Activated CD4-positive, alpha-beta memory T cell treated with anti-CD3 and anti-CD28 coated beads, Interleukin-2, amount 10 ng/mL, durations not matched to agents 7 days and 5 days (primary cell): ENCODE measurements around the gene ZBTB47. TPM values are rescaled to one million over a fixed set of nuclear protein-coding genes. Genes with fewer than 3 reads are reported as not detected.
A peak's percentile ranks its signal among the peaks of the same experiment; 100 is the strongest.

Experiments
- CTCF ChIA-PET: fragments of 350-600 bp; sonication (Branson Sonifier 250); formaldehyde crosslinking; loops from one replicate; lab custom pipeline; 2021; ENCODE audit warnings: antibody characterized with exemption, inconsistent platforms; lab: Charles Lee
- POLR2A ChIA-PET: fragments of 350-600 bp; sonication (Branson Sonifier 250); formaldehyde crosslinking; loops from one replicate; lab custom pipeline; 2021; ENCODE audit warnings: antibody characterized with exemption; lab: Charles Lee
- DNase-seq: peaks from one replicate; pipeline ENCODE4 v3.0.0-alpha.2; 2020
- H3K27ac Mint-ChIP-seq: one replicate; pipeline ENCODE4 v1.8.0; 2021; ENCODE audit warnings: mild to moderate bottlenecking, mixed read lengths
- H3K27me3 Mint-ChIP-seq: one replicate; pipeline ENCODE4 v1.8.0; 2021; ENCODE audit warnings: mixed read lengths
- H3K36me3 Mint-ChIP-seq: one replicate; pipeline ENCODE4 v1.8.0; 2021; ENCODE audit warnings: low read depth, mixed read lengths
- H3K4me1 Mint-ChIP-seq: one replicate; pipeline ENCODE4 v1.8.0; 2021; ENCODE audit warnings: mixed read lengths
- H3K4me3 Mint-ChIP-seq: one replicate; pipeline ENCODE4 v1.8.0; 2021; ENCODE audit warnings: mild to moderate bottlenecking, mixed read lengths
- H3K9me3 Mint-ChIP-seq: one replicate; pipeline ENCODE4 v1.8.0; 2021; ENCODE audit warnings: mixed read lengths
- total RNA-seq, 2 experiments: library from RNA; stranded (reverse); gene quantifications; one replicate each; pipeline ENCODE4 v1.2.3, GENCODE V29; 2021

ZBTB47 gene
- total RNA-seq, 2 experiments from 2014 or later = 0.93 to 1.1 TPM

DNA sequence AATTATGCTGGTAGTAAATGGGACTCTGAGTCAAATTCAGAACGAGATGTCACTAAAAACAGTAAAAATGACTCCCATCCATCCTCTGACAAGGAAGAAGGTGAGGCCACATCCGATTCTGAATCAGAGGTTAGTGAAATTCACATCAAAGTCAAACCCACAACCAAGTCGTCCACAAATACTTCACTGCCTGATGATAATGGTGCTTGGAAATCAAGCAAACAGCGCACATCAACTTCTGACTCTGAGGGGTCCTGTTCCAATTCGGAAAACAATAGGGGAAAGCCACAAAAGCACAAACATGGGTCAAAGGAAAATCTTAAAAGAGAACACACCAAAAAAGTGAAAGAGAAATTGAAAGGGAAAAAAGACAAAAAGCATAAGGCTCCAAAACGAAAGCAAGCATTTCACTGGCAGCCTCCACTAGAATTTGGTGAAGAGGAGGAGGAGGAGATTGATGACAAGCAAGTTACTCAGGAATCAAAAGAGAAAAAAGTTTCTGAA is 15.1 kb upstream of the ZBTB47 start:
- H3K4me3 Mint-ChIP-seq = no peak overlapping the region
- no peaks in the 10 kb centered on the region for H3K27me3 Mint-ChIP-seq
- DNase-seq = peak; percentile 66
- peaks cover 19% of the 10 kb centered on the region for H3K4me1 Mint-ChIP-seq
- CTCF ChIA-PET = interaction anchor here (2.2 to 3.5 kb wide), 3 partner anchors 25 to 56 kb away, joined by 11 to 17 read pairs (median 11); partner anchors contain the start of genes SEC22C and SS18L2
- no peak overlapping the region for H3K27ac Mint-ChIP-seq
- POLR2A ChIA-PET = interaction anchor here (1.2 to 2.5 kb wide), 4 partner anchors 36 to 56 kb away, joined by 3 to 20 read pairs (median 12); partner anchors contain the start of genes NKTR, SEC22C and SS18L2
- H3K9me3 Mint-ChIP-seq = no peaks in the 10 kb centered on the region
- H3K36me3 Mint-ChIP-seq = peaks cover 42% of the 10 kb centered on the region

GRCh38 chr3:42639192-42639591 is 14.3 kb upstream of the ZBTB47 start:
- Mint-ChIP-seq H3K9me3 (no peaks in the 10 kb centered on the region), H3K27ac (no peak overlapping the region), H3K27me3 (no peaks in the 10 kb centered on the region), H3K4me1 (peaks cover 15% of the 10 kb centered on the region), H3K36me3 (peaks cover 39% of the 10 kb centered on the region), H3K4me3 (no peak overlapping the region)
- POLR2A ChIA-PET = interaction anchor here (0.8 kb wide), 1 partner anchor 57 kb away, joined by 3 read pairs; no protein-coding TSS in a partner anchor
- CTCF ChIA-PET = no interaction called here
- no peak for DNase-seq

- DNase-seq = no peak
- Mint-ChIP-seq H3K27ac (no peak overlapping the region), H3K4me1 (peaks cover 11% of the 10 kb centered on the region), H3K36me3 (peaks cover 40% of the 10 kb centered on the region), H3K27me3 (no peaks in the 10 kb centered on the region), H3K4me3 (no peak overlapping the region), H3K9me3 (no peaks in the 10 kb centered on the region)
- CTCF ChIA-PET = interaction anchor here (0.6 kb wide), 1 partner anchor 104 kb away, joined by 4 read pairs; no protein-coding TSS in a partner anchor
- POLR2A ChIA-PET = interaction anchor here (0.8 to 2.9 kb wide), 2 partner anchors 12 to 58 kb away, joined by 3 to 12 read pairs; no protein-coding TSS in a partner anchor
These were observed 13.4 kb upstream of the ZBTB47 start for GRCh38 chr3:42640129-42640528.

DNA sequence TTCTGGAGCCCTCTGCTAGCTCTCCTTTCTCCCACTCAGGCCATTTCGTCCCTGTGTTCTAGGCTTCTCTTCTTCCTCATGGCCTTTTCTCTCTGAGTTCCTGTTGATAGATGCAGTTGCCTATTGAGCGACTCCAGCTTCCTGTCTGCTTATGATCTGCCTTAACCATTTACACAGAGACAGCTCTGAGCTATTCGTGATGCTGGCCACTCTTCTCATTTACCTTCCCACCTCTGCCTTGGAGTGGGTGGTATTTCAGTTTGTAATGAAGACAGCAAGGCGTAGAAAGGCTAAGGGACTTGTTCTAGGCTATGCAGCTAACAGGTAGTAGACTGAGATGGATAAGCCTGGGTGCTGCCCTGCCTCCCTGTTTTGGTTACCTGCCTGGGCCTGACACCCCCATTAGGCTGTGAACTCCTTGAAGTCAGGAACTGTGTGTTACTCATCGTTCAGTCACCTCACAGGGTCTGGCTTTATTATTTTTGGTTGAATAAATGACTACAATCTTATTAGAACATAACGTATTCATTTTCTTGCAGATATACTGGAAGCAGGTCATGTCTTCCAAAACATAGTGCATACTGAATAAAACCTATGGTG is 12.6 kb upstream of the ZBTB47 start:
- POLR2A ChIA-PET = interaction anchor here (1.0 to 2.9 kb wide), 2 partner anchors 9 to 11 kb away, joined by 3 to 12 read pairs; no protein-coding TSS in a partner anchor
- CTCF ChIA-PET = interaction anchor here (0.6 to 1.8 kb wide), 5 partner anchors 9 to 103 kb away, joined by 4 to 6 read pairs (median 5); no protein-coding TSS in a partner anchor
- Mint-ChIP-seq H3K36me3 (peaks cover 39% of the 10 kb centered on the region), H3K27me3 (no peaks in the 10 kb centered on the region), H3K9me3 (no peaks in the 10 kb centered on the region), H3K27ac (peak overlapping the region; percentile 33), H3K4me1 (peaks cover 10% of the 10 kb centered on the region), H3K4me3 (peak overlapping the region; percentile 10)
- no peak for DNase-seq

DNA sequence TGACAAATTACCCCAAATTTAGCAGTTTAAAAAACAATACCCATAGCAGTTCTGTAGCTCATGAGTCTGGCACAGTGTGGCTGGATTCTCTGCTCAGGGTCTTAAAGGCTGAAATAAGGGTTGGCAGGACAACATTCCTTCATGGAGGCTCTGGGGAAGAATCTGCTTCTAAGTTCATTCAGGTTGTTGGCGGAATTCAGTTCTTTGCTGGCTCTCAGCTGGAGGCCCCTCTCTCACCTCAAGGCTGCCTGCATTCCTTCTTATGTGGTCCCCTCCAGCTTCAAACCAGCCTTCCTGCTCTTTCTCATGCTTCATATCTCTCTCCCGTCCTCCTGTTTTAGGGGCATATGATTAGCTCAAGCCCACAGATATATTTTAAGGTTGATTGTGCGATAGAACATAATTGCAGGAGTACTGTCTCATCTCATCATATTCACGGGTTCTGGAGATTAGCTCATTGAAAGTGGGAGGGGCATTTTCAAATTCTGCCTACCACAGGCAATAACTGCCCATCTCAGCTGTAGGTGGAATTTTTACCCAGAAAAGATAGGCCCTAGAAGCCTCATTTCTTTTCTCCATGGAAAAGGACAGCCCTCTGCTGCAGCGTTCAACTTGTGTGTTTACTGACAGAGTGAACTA is 5.6 kb upstream of the ZBTB47 start:
- no peak for DNase-seq
- Mint-ChIP-seq H3K4me1 (peaks cover 17% of the 10 kb centered on the region), H3K27me3 (peaks cover under 1% of the 10 kb centered on the region), H3K27ac (no peak overlapping the region), H3K36me3 (peaks cover 44% of the 10 kb centered on the region), H3K4me3 (no peak overlapping the region), H3K9me3 (no peaks in the 10 kb centered on the region)
- ChIA-PET CTCF (interaction anchor here (0.6 to 1.1 kb wide), 4 partner anchors 75 to 134 kb away, joined by 3 to 6 read pairs (median 3); no protein-coding TSS in a partner anchor), POLR2A (interaction anchor here (0.9 to 1.3 kb wide), 2 partner anchors 12 to 66 kb away, joined by 3 read pairs; partner anchors contain the start of gene SEC22C)

DNA sequence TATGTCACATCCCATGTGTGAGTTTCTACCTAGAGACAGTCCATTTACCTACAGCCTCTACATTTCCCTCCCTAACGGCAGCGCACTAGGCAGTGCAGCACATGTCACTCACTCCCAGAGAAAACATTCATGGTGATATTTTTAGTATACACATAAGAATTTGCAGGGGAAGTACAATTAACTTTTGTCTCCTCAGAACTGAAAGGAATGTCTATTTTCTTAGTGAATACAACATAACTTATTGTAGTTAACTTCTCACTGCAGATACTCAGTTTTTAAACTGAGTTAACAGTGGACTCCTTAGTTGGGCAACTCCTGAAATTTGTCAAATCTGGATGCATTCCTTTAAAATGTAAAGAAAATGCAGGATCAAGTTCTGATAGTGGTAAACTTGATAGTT is 4.5 kb upstream of the ZBTB47 start:
- Mint-ChIP-seq H3K4me1 (peaks cover 26% of the 10 kb centered on the region), H3K9me3 (no peaks in the 10 kb centered on the region), H3K27me3 (peaks cover 7% of the 10 kb centered on the region), H3K27ac (no peak overlapping the region), H3K36me3 (peaks cover 34% of the 10 kb centered on the region), H3K4me3 (no peak overlapping the region)
- DNase-seq = no peak
- ChIA-PET POLR2A (interaction anchor here (0.9 to 1.1 kb wide), 2 partner anchors 12 to 67 kb away, joined by 3 read pairs; partner anchors contain the start of gene SEC22C), CTCF (no interaction called here)

GRCh38 chr3:42649783-42650182 is 3.7 kb upstream of the ZBTB47 start:
- Mint-ChIP-seq H3K27me3 (peaks cover 7% of the 10 kb centered on the region), H3K4me1 (peaks cover 26% of the 10 kb centered on the region), H3K27ac (no peak overlapping the region), H3K4me3 (no peak overlapping the region), H3K36me3 (peaks cover 29% of the 10 kb centered on the region), H3K9me3 (no peaks in the 10 kb centered on the region)
- CTCF ChIA-PET = interaction anchor here (1.1 kb wide), 1 partner anchor 8 kb away, joined by 4 read pairs; no protein-coding TSS in a partner anchor
- POLR2A ChIA-PET = interaction anchor here (0.9 to 1.1 kb wide), 2 partner anchors 8 to 12 kb away, joined by 3 read pairs; no protein-coding TSS in a partner anchor
- no peak for DNase-seq

GRCh38 chr3:42651248-42652091 is 2.0 kb upstream of the ZBTB47 start:
- H3K4me1 Mint-ChIP-seq = peaks cover 26% of the 10 kb centered on the region

GRCh38 chr3:42652251-42652610 is 1.3 kb upstream of the ZBTB47 start:
- no peak for DNase-seq
- CTCF ChIA-PET = interaction anchor here (1.2 to 1.7 kb wide), 4 partner anchors 9 to 95 kb away, joined by 3 to 7 read pairs (median 5); no protein-coding TSS in a partner anchor
- Mint-ChIP-seq H3K36me3 (peaks cover 11% of the 10 kb centered on the region), H3K4me3 (no peak overlapping the region), H3K27me3 (peaks cover 10% of the 10 kb centered on the region), H3K27ac (no peak overlapping the region), H3K4me1 (peaks cover 24% of the 10 kb centered on the region), H3K9me3 (no peaks in the 10 kb centered on the region)
- POLR2A ChIA-PET = interaction anchor here (0.9 to 2.9 kb wide), 6 partner anchors 11 to 71 kb away, joined by 3 to 12 read pairs (median 4); partner anchors contain the start of genes NKTR and SEC22C

More at GRCh38 chr3:42651248-42652091, 2.0 kb upstream of the ZBTB47 start:
- no peaks in the 10 kb centered on the region for H3K9me3 Mint-ChIP-seq
- H3K27me3 Mint-ChIP-seq = peaks cover 10% of the 10 kb centered on the region
- no peak overlapping the region for H3K27ac Mint-ChIP-seq
- H3K36me3 Mint-ChIP-seq = peaks cover 18% of the 10 kb centered on the region
- ChIA-PET CTCF (interaction anchor here (1.2 to 1.7 kb wide), 4 partner anchors 8 to 96 kb away, joined by 3 to 7 read pairs (median 5); no protein-coding TSS in a partner anchor), POLR2A (interaction anchor here (0.9 to 2.4 kb wide), 3 partner anchors 10 to 68 kb away, joined by 3 to 12 read pairs (median 5); no protein-coding TSS in a partner anchor)
- H3K4me3 Mint-ChIP-seq = no peak overlapping the region
- no peak for DNase-seq

DNA sequence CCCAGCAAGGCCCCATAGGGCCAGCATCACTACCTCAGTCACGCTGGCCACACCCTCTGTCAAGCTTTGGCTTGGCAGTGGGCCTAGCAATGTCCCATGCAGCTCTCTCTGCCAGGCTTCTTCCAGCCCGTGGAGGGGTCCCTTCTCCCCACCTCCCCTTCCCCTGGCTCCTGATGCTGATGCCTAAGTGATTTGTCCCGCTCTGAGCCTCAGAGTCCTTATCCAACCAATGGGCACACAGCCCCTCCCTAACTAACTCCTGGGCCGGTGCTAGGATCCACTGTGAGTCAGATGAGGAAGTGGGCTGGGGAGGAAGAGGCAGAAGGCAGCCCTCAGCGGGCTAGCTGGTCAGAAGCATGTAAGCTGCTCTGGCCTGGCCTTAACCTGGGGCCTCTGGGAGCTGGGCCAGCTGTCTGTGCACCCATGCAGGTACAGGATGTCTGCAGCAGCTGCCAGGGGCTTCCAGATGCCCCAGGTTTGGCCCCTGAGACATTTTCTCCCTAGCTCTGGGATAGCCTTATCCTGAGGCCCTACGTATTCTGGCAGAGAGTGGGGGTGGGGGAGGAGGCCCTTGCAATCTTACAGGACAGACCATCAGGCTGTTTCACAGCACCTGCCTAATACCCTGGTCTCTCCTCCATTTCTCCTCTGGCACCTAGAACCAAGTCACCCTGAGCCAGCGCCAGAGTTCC is 740 bp upstream of the ZBTB47 start:
- Mint-ChIP-seq H3K36me3 (peaks cover 9% of the 10 kb centered on the region), H3K9me3 (no peaks in the 10 kb centered on the region), H3K27me3 (peaks cover 10% of the 10 kb centered on the region), H3K27ac (no peak overlapping the region), H3K4me1 (peaks cover 24% of the 10 kb centered on the region), H3K4me3 (peak overlapping the region; percentile 74)
- ChIA-PET POLR2A (interaction anchor here (1.0 to 2.9 kb wide), 5 partner anchors 11 to 71 kb away, joined by 3 to 12 read pairs (median 5); partner anchors contain the start of genes NKTR and SEC22C), CTCF (interaction anchor here (1.2 to 1.7 kb wide), 4 partner anchors 9 to 95 kb away, joined by 3 to 7 read pairs (median 5); no protein-coding TSS in a partner anchor)
- peak; percentile 38 for DNase-seq

- Mint-ChIP-seq H3K27ac (no peak overlapping the region), H3K4me3 (peak overlapping the region; percentile 74), H3K36me3 (peaks cover 9% of the 10 kb centered on the region), H3K4me1 (peaks cover 24% of the 10 kb centered on the region), H3K27me3 (peaks cover 10% of the 10 kb centered on the region), H3K9me3 (no peaks in the 10 kb centered on the region)
- POLR2A ChIA-PET = interaction anchor here (1.0 to 2.9 kb wide), 4 partner anchors 12 to 72 kb away, joined by 3 to 12 read pairs (median 8); partner anchors contain the start of genes NKTR and SEC22C
- CTCF ChIA-PET = interaction anchor here (1.6 to 1.7 kb wide), 2 partner anchors 10 to 93 kb away, joined by 3 to 7 read pairs; no protein-coding TSS in a partner anchor
- DNase-seq = no peak
These were observed 266 bp upstream of the ZBTB47 start for GRCh38 chr3:42653303-42653559.
